Measurements from ENCODE around the gene ATG10.

DNA sequence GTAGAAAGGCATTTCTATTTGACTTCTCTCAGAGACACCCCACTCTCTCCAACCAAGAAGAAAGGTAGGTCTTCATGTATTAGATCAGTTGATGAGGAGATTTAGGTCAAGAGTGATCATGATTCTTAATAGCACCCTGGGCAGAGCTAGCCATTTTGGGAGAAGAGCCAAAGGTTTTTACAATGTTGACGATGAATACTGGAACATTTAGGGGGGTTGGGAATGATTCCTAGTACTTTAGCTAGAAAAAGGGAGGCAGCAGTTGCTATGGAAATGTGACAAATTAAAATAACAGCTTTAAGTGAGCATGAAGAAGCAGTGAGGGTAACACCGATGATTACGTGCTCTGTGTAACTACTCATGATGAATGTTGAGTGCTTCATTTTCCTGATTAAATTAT, 315.8 kb downstream of the ATG10 start:
- TF ChIP-seq, protein P1, sequence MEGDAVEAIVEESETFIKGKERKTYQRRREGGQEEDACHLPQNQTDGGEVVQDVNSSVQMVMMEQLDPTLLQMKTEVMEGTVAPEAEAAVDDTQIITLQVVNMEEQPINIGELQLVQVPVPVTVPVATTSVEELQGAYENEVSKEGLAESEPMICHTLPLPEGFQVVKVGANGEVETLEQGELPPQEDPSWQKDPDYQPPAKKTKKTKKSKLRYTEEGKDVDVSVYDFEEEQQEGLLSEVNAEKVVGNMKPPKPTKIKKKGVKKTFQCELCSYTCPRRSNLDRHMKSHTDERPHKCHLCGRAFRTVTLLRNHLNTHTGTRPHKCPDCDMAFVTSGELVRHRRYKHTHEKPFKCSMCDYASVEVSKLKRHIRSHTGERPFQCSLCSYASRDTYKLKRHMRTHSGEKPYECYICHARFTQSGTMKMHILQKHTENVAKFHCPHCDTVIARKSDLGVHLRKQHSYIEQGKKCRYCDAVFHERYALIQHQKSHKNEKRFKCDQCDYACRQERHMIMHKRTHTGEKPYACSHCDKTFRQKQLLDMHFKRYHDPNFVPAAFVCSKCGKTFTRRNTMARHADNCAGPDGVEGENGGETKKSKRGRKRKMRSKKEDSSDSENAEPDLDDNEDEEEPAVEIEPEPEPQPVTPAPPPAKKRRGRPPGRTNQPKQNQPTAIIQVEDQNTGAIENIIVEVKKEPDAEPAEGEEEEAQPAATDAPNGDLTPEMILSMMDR (IDR thresholded peaks at IDR 0.05): no peak
- TF ChIP-seq POLR2AphosphoS5 (IDR thresholded peaks at IDR 0.05): no peak
- TF ChIP-seq POLR2A (IDR thresholded peaks at IDR 0.05): no peak
- TF ChIP-seq EP300 (IDR thresholded peaks at IDR 0.05): no peak

Measured in gastroesophageal sphincter (tissue), 3 donors.